ENCODE measurements around the gene AKR1B15. TPM values are rescaled to one million over a fixed set of nuclear protein-coding genes. Genes with fewer than 3 reads are reported as not detected.

AKR1B15 gene
- total and polyA plus RNA-seq, 2 donors (not counting 3 experiments of a cell fraction or from before 2014, with no cell fraction given) = not detected

GRCh38 chr7:134589491-134589941, 40.6 kb downstream of the AKR1B15 start:
- FAIRE-seq (no peak), DNase-seq (ENCODE audit: low read depth, low spot score) (no peak)
- Histone ChIP-seq H3K9ac (replicated peaks; ENCODE audit: extremely low read depth, insufficient read depth, low read length) (no peak overlapping the region), H3K4me1 (ENCODE audit: control insufficient read depth, extremely low read depth, insufficient read depth, low read length) (peaks cover 12% of the 10 kb centered on the region), H2AFZ (ENCODE audit: low read depth, low read length) (no peak overlapping the region), H3K4me2 (ENCODE audit: insufficient read depth, low read length) (no peak overlapping the region), H3K4me3 (replicated peaks in 1 of 3; ENCODE audit: insufficient read depth in 1 of 3, low read depth in 1 of 3, low read length in 3 of 3) (no peak overlapping the region), H3K9me3 (replicated peaks; ENCODE audit: control insufficient read depth, insufficient read depth, low read length) (no peaks in the 10 kb centered on the region), H3K27me3 (ENCODE audit: control insufficient read depth in 2 of 2, insufficient read depth in 2 of 2, low read length in 2 of 2) (peaks cover 0 to 5% of the 10 kb centered on the region in 2 experiments), H3K27ac (ENCODE audit: insufficient read depth, low read depth, low read length) (no peak overlapping the region), H3K36me3 (ENCODE audit: control insufficient read depth in 2 of 2, extremely low read depth in 1 of 2, insufficient read depth in 2 of 2, low read length in 2 of 2) (no peaks in the 10 kb centered on the region), H3K79me2 (ENCODE audit: control insufficient read depth, insufficient read depth, low read length) (no peaks in the 10 kb centered on the region), H4K20me1 (replicated peaks; ENCODE audit: control insufficient read depth, extremely low read depth, insufficient read depth, low read length) (no peaks in the 10 kb centered on the region), H3K9me1 (replicated peaks; ENCODE audit: control insufficient read depth, extremely low read depth, insufficient read depth, low read length) (no peaks in the 10 kb centered on the region)
- BruUV-seq (replicated peaks) = no TSS peak
- ChIA-PET CTCF (no interaction called here), POLR2A (no interaction called here)
- no peak for TF ChIP-seq EZH2 (IDR thresholded peaks at IDR 0.05; ENCODE audit: borderline replicate concordance, low read depth, low read length, severe bottlenecking)
- intact Hi-C loops (cut with micrococcal nuclease) = no loop called here
- dilution Hi-C loops (cut with MboI; ENCODE audit: extremely low pct_ligation_motif_present, low sequenced_read_pairs) = no loop called here

- CTCF ChIA-PET = no interaction called here
- Histone ChIP-seq H2AFZ (ENCODE audit: low read depth, low read length) (peak overlapping the region; percentile 97), H3K36me3 (ENCODE audit: control insufficient read depth in 2 of 2, extremely low read depth in 1 of 2, insufficient read depth in 2 of 2, low read length in 2 of 2) (no peaks in the 10 kb centered on the region), H3K4me1 (ENCODE audit: control insufficient read depth, extremely low read depth, insufficient read depth, low read length) (peaks cover 12% of the 10 kb centered on the region), H3K9me3 (replicated peaks; ENCODE audit: control insufficient read depth, insufficient read depth, low read length) (no peaks in the 10 kb centered on the region), H3K27me3 (ENCODE audit: control insufficient read depth in 2 of 2, insufficient read depth in 2 of 2, low read length in 2 of 2) (no peaks in the 10 kb centered on the region), H3K4me2 (ENCODE audit: insufficient read depth, low read length) (no peak overlapping the region), H3K27ac (ENCODE audit: insufficient read depth, low read depth, low read length) (peak overlapping the region; percentile 94), H4K20me1 (replicated peaks; ENCODE audit: control insufficient read depth, extremely low read depth, insufficient read depth, low read length) (no peaks in the 10 kb centered on the region), H3K79me2 (ENCODE audit: control insufficient read depth, insufficient read depth, low read length) (no peaks in the 10 kb centered on the region), H3K9ac (replicated peaks; ENCODE audit: extremely low read depth, insufficient read depth, low read length) (peak overlapping the region; percentile 60), H3K4me3 (replicated peaks in 1 of 3; ENCODE audit: insufficient read depth in 1 of 3, low read depth in 1 of 3, low read length in 3 of 3) (no peak overlapping the region), H3K9me1 (replicated peaks; ENCODE audit: control insufficient read depth, extremely low read depth, insufficient read depth, low read length) (no peaks in the 10 kb centered on the region)
- intact Hi-C loops (cut with micrococcal nuclease) = no loop called here
- TF ChIP-seq FOS (IDR thresholded peaks at IDR 0.05; ENCODE audit: borderline replicate concordance, insufficient read depth, low read length) = no peak
- no peak for TF ChIP-seq POLR2AphosphoS5 (IDR thresholded peaks at IDR 0.05; ENCODE audit: insufficient read depth, low read depth, low read length)
- no peak for TF ChIP-seq JUN (IDR thresholded peaks at IDR 0.05; ENCODE audit: borderline replicate concordance, insufficient read depth, insufficient read length, low read depth)
- no peak for TF ChIP-seq CTCF (IDR thresholded peaks at IDR 0.05; ENCODE audit: extremely low read depth in 1 of 2, insufficient read depth in 1 of 2, low read depth in 1 of 2, low read length in 2 of 2)
- no peak for TF ChIP-seq MAX (IDR thresholded peaks at IDR 0.05; ENCODE audit: insufficient read depth, insufficient read length)
- TF ChIP-seq MYC (IDR thresholded peaks at IDR 0.05; ENCODE audit: low read depth, low read length) = no peak
- no peak for TF ChIP-seq GATA2 (IDR thresholded peaks at IDR 0.05; ENCODE audit: insufficient read depth, insufficient read length, low read depth, low read length)
- no peak for TF ChIP-seq EZH2 (IDR thresholded peaks at IDR 0.05; ENCODE audit: borderline replicate concordance, low read depth, low read length, severe bottlenecking)
- TF ChIP-seq POLR2A (IDR thresholded peaks at IDR 0.05; ENCODE audit: low read depth, low read length) = no peak
- POLR2A ChIA-PET = no interaction called here
- FAIRE-seq (peak; percentile 70), DNase-seq (ENCODE audit: low read depth, low spot score) (peak; percentile 94)
- TSS peak; percentile 42 for BruUV-seq (replicated peaks)
- dilution Hi-C loops (cut with MboI; ENCODE audit: extremely low pct_ligation_motif_present, low sequenced_read_pairs) = no loop called here
Measured at GRCh38 chr7:134593530-134594392, 44.9 kb downstream of the AKR1B15 start.
